OCI-LY7 (cell line): ENCODE results near the gene POU2F3.

Experiments
- CTCF ChIP-seq: fragments of 200-600 bp; sonication (generic); conservative IDR thresholded peaks from 2 replicates; pipeline ENCODE4 v1.5.1; 2014; ENCODE audit warnings: mild to moderate bottlenecking, antibody characterized with exemption, low read length, moderate library complexity, mixed read lengths
- EZH2phosphoT487 ChIP-seq: fragments of 200-600 bp; sonication (generic); IDR thresholded peaks from 2 replicates; pipeline ENCODE4 v1.6.1; 2018; ENCODE audit warnings: low read depth, borderline replicate concordance, mild to moderate bottlenecking, mixed run types, antibody characterized with exemption, low read length, moderate library complexity, mixed read lengths

GRCh38 chr11:120283124-120283523 lies 43.2 kb downstream of the POU2F3 start:
- TF ChIP-seq CTCF: no peak
- no peak for TF ChIP-seq EZH2phosphoT487
